Ovary (tissue), 9 donors: ENCODE results near the gene IFNA5. TPM values are rescaled to one million over a fixed set of nuclear protein-coding genes. Genes with fewer than 3 reads are reported as not detected.

Experiments
- DNase-seq, 5 donors: peaks; one replicate each; pipeline ENCODE4 v3.0.0-alpha.2; 2019 to 2020
- H3K27ac ChIP-seq, 2 donors: fragments of 200-600 bp; one replicate each; pipeline versions ENCODE4 v1.5.1 to v1.8.0; 2019 to 2022
- H3K27me3 ChIP-seq: fragments of 200-600 bp; one replicate; pipeline ENCODE4 v1.8.0; 2022
- H3K36me3 ChIP-seq: fragments of 200-600 bp; sonication (generic); one replicate; pipeline ENCODE4 v1.5.1; 2019
- H3K4me1 ChIP-seq: one replicate; pipeline ENCODE4 v1.8.1; 2013; ENCODE audit warnings: mild to moderate bottlenecking, moderate library complexity; ENCODE audit not compliant: insufficient read depth
- H3K4me3 ChIP-seq: fragments of 200-600 bp; sonication (generic); one replicate; pipeline ENCODE4 v1.5.1; 2017
- H3K9me3 ChIP-seq, 2 donors: fragments of 200-600 bp in 1 of 2; sonication (generic) in 1 of 2; one replicate each; pipeline versions ENCODE4 v1.5.1 to v1.8.1; 2013 to 2019; ENCODE audit warnings: mild to moderate bottlenecking in 1 of 2, moderate library complexity in 1 of 2
- CTCF ChIP-seq, 3 donors: fragments of 450-650 bp in 2 of 3; fragments of 200-600 bp in 1 of 3; IDR thresholded peaks; one replicate each; pipeline versions ENCODE4 v1.5.1 to v1.8.0; 2016 to 2022; ENCODE audit warnings: antibody characterized with exemption in 3 of 3, mild to moderate bottlenecking in 1 of 3
- EP300 ChIP-seq: sonication (generic); formaldehyde crosslinking; IDR thresholded peaks from one replicate; pipeline ENCODE4 v1.6.1; 2017; ENCODE audit warnings: antibody characterized with exemption
- POLR2A ChIP-seq: fragments of 450-650 bp; IDR thresholded peaks from one replicate; pipeline ENCODE4 v1.6.1; 2017; ENCODE audit warnings: antibody characterized with exemption, mild to moderate bottlenecking, moderate library complexity
- WGBS, 3 donors: extraction: QIAGEN DNeasy Blood & Tissue Kit in 1 of 3; methylation state at CpG; one replicate each; pipeline versions ENCODE4 v1.1.5 to v1.1.7; 2013 to 2017; 5-methylcytosine and 5-hydroxymethylcytosine counted together
- intact Hi-C, 4 donors: fragments of 100-400 bp; cut with DNase I; formaldehyde crosslinking; loops; one replicate each; pipeline versions ENCODE4 v1.11.0 to v1.15.1; 2022 to 2023
- polyA plus RNA-seq, 2 donors: library from polyadenylated mRNA; stranded (reverse); fragments of 200-250 nt in 1 of 2; fragments of 350-450 nt in 1 of 2; fragmentation: Illumina TruSeq in 1 of 2; extraction: RNeasy Lipid Tissue Mini Kit (QIAGEN cat#74804) in 1 of 2; gene quantifications; one replicate each; pipeline ENCODE4 v1.2.3, GENCODE V29; 2013 to 2014
- total RNA-seq, 7 donors: library from RNA; depleted of rRNA in 2 of 7; stranded (reverse); fragments of >200 nt in 2 of 7; fragmentation: NEBNext Ultra II Directional in 3 of 7; extraction: Animal tissue kit (Norgen Biotek cat#: 25700) in 3 of 7; gene quantifications; one replicate each; pipeline versions ENCODE4 v1.1.0 to v1.2.4, GENCODE V29; 2016 to 2023
- donor health status: DM: no; HTN: no; CAD: no; lungs with moderate emphysema.
- donor health status: DM: no; HTN: no; CAD: no.
- donor health status: Bipolar disorder and iron deficiency.
- donor health status: DM: yes; HTN: yes; CAD: no.
- donor health status: DM: no; HTN: no; CAD: no.
- donor health status: DM: yes; HTN: yes; CAD: no.

IFNA5 gene
- total and polyA plus RNA-seq, 9 donors = 0.42 TPM; not detected in 8

- TF ChIP-seq EP300 = no peak
- TF ChIP-seq POLR2A = no peak
- no peak for TF ChIP-seq CTCF (IDR thresholded peaks at IDR 0.05)
- H3K9me3 ChIP-seq = peaks cover 0 to 3% of the 10 kb centered on the region in 2 donors
- WGBS, 3 donors = 34 to 43% (median 38%) methylated on average over 2 of the region's 2 CpGs
- DNase-seq = no peak
- H3K27ac ChIP-seq = no peak overlapping the region
- no peaks in the 10 kb centered on the region for H3K4me1 ChIP-seq
- H3K27me3 ChIP-seq = no peaks in the 10 kb centered on the region
- intact Hi-C loops = no loop called here
- H3K36me3 ChIP-seq = no peaks in the 10 kb centered on the region
- no peak overlapping the region for H3K4me3 ChIP-seq
Observed at GRCh38 chr9:21289848-21290247, 15.3 kb downstream of the IFNA5 start.

- Histone ChIP-seq H3K4me1 (no peaks in the 10 kb centered on the region), H3K36me3 (no peaks in the 10 kb centered on the region), H3K4me3 (no peak overlapping the region), H3K9me3 (peaks cover 0 to 3% of the 10 kb centered on the region in 2 donors), H3K27ac (no peak overlapping the region), H3K27me3 (no peaks in the 10 kb centered on the region)
- TF ChIP-seq EP300 (no peak), POLR2A (no peak), CTCF (IDR thresholded peaks at IDR 0.05) (no peak)
- intact Hi-C loops = no loop called here
- WGBS, 3 donors = 66 to 69% (median 66%) methylated on average over 3 of the region's 3 CpGs
- DNase-seq = no peak
Observed at GRCh38 chr9:21287280-21287679, 17.8 kb downstream of the IFNA5 start.

GRCh38 chr9:21286659-21287058 is 18.5 kb downstream of the IFNA5 start:
- DNase-seq = no peak
- intact Hi-C loops = no loop called here
- TF ChIP-seq CTCF (IDR thresholded peaks at IDR 0.05) (no peak), POLR2A (no peak), EP300 (no peak)
- Histone ChIP-seq H3K9me3 (peaks cover 0 to 3% of the 10 kb centered on the region in 2 donors), H3K4me1 (no peaks in the 10 kb centered on the region), H3K27ac (no peak overlapping the region), H3K4me3 (no peak overlapping the region), H3K36me3 (no peaks in the 10 kb centered on the region), H3K27me3 (no peaks in the 10 kb centered on the region)
- 79 to 83% (median 83%) methylated on average over 5 of the region's 5 CpGs for WGBS, 3 donors

- intact Hi-C loops = no loop called here
- TF ChIP-seq EP300 = no peak
- no peak for TF ChIP-seq POLR2A
- TF ChIP-seq CTCF (IDR thresholded peaks at IDR 0.05) = no peak
- H3K9me3 ChIP-seq = peaks cover 0 to 3% of the 10 kb centered on the region in 2 donors
- no peak overlapping the region for H3K27ac ChIP-seq
- H3K36me3 ChIP-seq = no peaks in the 10 kb centered on the region
- 78 to 92% (median 85%) methylated on average over 5 of the region's 5 CpGs for WGBS, 3 donors
- H3K27me3 ChIP-seq = no peaks in the 10 kb centered on the region
- no peaks in the 10 kb centered on the region for H3K4me1 ChIP-seq
- no peak overlapping the region for H3K4me3 ChIP-seq
- DNase-seq = no peak
Observed at GRCh38 chr9:21286099-21286498, 19.0 kb downstream of the IFNA5 start.
